Dedifferentiated amniotic fluid mesenchymal stem cell (primary cell): ENCODE measurements around the gene RAI1.

Experiments used
- DNase-seq: peaks from one replicate; pipeline ENCODE4 v3.0.0-alpha.2; 2016; ENCODE audit errors: extremely low spot score

Gene RAI1

DNA sequence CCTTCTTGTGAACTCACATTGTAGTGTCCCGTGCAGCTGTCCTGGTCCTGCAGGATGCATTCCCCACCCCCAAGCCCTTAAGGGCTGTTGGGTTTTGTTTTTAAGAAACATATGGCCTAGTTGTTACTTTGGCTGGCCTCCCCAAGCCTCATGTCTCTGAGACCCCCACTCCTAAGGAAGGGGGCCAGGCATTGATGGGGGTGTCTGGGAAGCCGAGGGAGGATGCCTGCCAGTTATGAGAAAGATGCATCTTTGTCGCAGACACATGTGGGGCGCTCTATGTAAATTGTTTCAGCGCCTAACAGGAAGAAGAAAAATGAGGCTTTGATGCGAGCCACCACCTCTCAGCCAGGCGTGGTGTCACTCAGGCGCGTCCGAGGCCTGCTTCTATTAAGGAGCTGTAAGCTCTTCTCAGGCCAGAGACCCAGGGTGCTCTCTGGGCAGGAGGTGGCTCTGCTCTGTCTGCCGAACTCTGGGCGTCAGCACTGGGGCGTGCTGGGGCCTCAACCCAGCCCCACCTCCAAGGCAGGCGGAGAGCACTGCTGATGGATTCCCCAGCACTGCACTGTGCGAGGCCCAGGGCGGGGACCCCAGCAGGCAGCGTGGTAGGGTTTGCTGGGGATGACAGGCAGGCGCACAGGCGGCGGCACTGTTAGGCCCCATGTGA lies 85.0 kb downstream of the RAI1 start:
- no peak for DNase-seq

DNA sequence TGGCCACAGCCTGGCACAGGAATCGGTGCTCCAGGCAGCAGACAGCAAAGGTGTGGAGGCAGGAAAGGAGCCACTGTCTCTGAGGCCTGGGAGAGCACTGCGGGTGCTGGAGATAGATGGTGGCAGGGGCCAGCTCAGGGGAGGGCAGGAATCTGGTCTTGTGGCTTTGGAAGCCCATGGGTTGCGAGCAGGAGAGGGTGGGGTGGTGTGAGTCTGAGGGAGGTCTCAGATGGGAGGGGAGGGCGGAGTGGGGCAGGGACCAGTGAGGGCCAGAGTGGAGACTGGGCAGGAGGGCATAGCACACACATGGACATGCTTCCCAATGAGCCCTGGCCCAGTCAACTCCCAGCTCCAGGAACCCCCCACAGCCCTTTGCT lies 85.5 kb downstream of the RAI1 start:
- DNase-seq = no peak

DNA sequence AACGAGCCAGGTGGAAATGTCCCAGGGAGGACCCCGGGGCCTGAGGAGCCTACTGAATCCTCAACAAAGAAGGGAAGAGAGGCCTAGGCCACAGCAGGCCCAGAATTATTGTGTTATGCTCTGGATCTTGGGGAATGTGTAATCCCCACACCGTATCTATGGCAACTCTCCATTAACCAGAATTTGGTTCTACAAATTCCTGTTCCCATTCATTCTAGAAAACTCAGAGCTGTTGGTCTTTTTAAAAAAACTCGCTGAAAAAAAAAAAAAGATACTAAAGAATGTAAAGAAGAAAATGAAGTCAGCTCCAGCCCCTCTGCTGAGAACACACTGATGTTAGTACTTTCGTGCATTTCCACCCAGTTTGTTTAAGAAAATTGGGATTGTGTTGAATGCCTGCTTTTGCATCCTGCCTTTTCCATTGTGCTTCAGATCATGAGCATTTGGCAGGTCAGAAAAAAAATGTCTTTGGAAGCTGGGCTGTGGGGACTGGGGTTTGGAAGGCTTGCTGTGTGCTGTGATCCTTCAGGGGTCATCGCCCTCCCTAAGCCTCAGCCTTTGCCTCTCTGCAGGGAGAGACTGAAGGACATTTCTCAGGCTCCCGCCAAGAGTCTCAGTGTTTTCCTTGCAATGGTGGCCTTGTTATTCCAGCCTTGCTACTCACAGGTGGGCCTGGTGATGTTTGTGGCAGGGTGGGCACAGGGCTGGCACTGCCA lies 86.1 kb downstream of the RAI1 start:
- no peak for DNase-seq

DNA sequence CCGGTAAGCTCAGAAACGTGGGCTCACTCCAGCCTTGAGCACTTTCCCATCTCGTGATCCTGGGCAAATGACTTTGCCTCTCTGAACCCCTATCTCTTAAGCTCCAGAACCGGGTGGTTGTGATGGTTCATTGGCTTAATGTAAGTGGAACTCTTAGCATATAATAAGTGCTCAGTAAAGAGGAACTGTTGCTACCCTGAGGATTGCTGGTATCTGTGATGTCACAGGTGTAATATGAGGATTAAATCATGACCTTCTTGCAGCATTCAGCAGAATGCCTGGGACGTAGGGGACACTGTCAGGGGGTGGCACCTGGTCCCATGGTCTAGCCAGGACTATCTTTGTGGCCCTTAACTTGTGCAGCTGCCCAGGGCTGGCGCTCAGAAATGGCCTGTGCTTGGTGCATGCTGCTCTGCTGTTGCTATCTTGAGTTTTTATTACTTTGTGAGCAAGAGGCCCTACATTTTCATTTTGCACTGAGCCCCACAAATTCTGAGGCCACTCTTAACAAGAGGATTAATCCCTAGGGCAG lies 86.7 kb downstream of the RAI1 start:
- DNase-seq = no peak

DNA sequence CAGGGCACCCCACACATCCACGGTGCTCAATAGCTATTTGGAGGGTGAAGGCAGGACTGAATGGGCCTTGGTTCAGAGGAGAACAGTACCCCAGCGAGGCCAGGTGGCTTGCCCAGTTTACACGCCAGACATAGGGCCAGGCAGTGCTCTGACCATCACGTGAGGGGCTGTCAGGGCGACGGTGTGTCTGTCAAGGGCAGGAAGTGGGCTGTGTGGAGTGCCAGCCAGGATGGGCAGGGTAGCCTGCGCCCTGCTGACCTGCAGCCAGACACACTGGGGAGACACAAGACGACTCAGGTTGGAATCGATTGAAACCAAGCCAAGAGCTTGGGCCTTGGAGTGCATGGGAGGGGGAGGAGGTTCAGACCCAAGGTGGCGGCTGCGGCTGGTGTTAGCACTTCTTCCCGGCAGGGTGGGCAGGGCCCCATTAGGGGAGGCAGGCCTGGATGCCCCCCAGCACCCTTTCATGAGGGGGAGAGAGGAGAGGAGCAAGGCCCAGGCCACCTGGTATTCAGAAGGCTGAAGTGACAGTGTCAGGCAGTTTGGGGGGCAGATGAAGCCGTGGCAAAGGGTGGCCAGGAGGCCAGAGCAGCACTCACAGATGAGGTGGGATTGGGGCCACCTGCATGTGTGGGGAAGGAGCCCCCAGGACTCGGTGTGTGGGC lies 87.3 kb downstream of the RAI1 start:
- no peak for DNase-seq

DNA sequence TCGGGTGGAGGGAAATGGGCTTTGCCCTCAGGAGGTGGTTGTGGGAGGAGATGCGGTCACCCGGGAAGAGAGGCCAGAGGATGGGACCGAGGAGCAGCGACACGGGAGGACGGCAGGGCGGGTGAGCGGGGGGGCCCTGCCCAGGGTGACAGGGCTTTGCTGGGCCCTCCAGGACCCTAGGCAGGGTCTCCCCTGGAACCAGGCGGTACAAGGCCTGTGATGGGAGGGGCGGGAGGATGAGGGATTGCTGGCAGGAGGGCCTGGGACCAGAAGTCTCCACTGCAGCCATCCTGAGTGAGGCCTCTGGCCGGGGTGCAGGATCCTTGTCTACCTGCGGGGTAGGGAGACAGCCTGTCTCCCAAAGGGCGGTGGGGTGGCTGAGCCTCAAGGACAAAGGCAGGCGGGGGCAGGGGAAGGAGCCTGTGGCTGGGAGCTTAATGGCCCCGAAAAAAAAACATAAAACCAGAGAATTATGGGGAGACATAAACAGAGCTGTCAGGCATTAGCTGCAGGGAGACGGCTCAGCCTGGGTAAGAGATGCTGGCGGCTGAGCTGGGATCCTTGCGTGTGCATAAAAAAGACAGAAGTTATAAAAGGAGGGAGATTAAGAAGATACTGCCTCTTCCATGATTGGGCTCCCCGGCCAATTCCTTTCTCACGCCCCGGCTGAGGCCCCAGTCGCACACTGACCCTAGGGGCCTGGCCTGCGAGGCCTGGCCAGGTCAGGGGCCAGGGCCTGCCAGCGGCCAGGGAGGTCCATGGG lies 88.8 kb downstream of the RAI1 start:
- no peak for DNase-seq

DNA sequence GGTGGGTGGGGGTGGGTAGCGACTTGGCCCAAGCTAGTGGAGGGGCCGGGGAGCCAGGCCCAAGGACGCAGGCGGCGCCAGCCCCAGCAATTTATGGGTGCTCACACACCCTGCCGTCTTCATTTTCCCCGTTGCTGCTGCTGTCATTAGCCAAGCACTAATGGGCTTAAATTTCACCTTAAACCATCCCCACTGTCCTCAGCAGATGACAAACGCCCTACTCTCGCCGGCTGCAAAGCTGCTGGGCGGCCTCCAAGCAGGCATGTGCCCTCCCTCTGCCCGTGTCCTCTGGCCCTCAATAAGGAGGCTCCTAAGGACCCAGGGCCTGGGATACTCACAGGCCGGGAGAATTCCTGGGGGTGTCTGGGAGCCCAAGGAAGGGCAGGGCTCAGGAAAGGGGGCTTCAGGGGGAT lies 89.4 kb downstream of the RAI1 start:
- no peak for DNase-seq

DNA sequence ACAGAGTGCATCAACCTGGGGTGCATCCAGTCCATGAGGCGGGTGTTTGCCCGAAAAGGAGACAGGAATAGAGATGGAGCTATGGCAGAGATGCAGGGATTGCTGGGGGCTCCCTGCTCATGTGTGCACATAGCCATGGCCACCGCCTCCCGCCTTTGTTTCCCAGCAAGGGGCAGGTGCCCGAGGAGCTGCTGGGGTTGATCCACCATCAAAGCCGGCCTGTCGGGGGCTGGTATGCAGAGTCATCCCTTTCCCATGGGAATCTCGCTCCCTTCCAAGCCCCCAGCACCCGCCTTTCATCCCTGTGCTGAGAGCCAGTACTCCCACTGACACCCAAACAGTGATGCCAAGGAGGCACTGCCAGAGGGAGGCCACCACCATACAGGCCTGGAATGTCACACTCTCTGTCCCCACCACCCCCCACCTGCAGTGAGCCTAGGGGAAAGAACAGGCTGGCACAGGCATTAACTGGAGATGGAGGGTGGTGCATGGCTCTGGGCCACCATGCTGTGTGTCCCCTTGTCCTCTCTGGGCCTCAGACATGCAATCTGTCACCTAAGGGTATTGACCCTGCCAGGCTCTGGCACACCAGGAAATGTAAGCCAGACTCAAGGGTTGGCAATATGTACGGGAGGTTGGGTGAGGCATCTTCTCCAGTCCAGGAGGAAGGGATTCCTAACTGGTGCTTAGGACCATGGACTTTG lies 90.4 kb downstream of the RAI1 start:
- no peak for DNase-seq

DNA sequence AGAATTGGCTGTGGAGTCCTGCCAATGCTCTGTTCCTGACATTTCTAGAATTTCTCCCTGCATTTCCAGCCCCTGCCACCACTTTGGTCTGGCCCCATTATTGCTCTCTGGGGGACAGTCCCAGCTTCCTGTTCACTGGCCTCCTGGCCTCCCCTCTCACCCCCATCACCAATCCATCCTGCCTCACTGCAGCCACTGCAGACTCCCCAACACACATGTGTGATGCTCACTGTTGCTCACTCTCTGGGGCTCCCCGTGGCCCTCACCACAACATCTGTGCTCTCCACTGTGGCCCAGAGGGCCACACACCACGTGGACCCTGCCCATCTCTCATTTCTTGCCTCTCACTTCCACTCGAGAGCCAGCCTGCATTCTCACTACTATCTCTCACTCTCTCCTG lies 91.0 kb downstream of the RAI1 start:
- DNase-seq = no peak

DNA sequence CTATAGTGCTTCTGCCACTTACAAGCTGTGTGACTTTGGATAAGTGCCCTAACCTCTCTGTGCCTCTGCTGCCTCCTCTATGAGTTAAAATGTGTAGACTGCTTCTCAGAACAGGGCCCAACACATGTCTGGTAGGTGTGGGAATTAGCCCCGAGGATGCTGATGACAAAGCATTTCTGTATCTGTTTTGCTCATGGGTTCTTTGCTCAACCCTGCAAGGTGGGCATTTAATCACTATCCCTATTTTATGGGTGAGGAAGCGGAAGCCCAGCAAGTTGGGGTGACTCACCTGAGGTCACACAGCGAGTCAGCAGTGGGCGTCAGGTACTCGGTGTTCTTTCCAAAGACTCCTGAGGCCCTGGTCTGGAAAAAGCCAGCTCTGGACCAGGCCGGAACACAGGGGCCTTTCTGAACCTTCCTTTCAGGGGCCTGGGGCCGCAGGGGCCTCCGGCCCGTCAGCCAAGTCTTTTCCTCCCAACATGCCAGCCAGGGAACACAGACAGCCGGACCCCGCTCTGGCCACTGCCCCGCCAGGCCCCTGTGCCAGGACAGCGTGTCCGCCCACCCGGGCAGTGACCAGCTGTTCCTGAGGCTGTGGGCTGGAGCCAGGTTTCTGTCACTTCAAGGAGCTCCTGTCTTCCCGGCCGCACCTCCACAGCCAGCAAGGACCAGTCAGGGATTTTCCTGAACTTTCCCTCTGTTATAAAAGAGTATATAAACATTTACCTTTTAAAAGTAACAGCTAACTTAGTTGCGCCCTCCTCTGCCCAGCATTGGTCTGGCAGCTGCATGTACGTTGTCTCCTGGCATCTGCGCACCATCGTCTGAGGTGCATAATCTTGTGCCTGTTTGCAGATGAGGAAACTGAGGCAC lies 93.0 kb downstream of the RAI1 start:
- DNase-seq = no peak

DNA sequence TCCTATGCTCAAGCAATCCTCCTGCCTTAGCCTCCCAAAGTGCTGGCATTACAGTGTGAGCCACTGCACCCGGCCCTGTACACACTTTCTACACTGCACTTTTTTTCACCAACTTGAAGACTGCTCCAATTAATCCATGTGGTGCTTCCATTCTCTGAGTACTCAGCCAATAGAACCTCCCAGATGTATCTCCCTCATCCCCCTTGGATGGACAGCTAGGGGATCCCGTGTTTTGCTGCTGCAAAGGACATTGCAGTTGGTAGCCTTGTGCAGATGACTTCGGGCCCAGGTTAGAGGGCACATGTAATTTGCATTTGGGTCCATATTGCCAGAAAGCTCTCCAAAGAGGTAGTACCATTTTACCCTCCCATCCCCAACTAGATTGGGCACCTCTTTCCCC lies 95.6 kb downstream of the RAI1 start:
- no peak for DNase-seq

DNA sequence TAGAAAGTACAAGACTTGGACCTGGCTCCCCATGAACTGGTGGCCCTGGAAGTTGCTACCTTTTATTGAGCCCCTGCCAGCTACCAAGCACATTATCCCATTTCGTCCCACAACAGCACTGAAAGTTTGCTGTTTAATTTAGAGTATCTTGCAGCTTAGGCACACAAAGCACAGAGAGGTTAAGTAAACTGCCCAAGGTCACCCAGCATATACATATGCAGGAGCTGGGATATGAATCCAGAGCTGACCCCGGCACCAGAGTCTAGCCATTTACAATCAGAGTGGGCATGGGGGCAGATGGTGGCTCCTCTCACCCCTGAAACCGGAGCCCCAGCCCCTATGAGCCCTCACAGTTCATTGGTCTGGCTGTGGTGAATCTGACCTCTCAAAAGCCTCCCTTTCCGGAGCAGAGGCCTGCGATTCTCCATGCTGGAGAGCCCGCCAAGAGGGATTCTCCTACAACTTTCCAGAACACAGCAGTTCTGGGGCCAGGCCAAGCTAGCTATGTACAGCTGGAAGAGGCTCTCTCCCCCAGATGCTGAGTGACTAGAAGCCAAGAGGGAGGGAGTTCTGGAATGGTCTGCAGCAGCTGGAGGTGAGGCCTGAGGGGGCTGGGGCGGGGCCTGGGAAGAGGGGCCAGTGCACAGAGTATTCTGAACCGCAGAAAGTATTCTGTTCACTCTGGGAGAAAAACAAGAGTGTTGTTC lies 97.2 kb downstream of the RAI1 start:
- DNase-seq = peak; percentile 22

DNA sequence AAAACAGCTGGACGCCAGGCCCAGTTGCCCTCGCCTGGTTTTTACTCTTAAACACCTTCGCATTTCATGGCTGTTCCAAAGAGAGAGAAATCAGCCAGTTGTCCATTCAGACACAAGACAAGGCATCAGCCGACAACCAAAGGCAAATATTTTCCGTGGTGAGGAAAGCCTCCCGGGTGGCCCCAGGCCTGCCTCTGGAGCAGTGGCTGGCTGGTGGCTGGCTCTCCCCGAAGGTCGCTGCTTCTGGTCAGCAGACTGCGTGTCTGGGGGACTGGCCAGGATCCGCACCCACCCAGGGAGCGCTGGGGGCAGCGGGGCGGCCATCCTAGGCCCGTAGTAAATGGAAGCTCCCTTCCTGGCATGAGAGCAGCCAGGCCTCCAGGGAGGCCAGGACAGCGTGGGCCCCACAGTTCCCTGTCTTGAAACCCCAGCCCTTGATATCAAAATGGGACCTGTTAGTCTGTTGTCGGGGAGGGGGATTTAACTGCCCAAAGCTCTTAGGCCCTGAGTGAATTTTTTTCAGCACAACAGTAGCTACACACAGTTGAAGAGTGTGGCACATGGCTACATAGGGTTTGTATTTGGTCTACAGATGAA lies 97.9 kb downstream of the RAI1 start:
- DNase-seq = no peak

DNA sequence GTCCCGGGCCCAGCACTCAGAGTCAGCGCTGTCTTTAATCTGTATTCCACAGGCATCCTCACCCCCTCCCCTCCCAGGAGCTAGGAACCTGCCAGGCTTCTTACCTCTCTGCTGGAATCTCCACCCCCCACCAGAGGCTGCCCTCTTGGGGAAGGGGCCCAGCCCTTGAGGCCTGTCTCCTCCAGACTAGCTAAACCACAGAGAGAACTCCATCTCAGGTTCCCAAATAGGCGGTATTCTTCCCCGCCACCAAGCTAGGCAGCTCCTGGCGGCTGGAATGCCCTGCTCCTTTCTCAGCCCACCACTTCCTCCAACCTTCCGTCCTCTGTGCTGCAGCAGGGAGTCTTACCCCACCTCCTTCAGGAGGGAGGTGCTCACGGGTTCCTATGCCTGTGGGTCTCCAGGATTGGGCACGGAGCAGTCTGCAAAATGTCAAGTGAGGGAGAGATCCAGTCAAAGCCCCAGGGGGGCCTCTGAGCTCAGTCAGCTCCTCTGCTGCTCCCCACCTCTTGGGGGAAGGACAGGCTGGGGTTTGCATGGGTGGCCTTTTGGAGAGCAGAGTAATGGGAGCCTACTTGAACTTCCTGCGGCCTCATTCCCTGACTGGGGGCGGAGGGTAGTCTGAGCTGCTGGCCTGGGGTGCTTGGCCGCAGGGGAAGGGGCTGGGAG lies 99.8 kb downstream of the RAI1 start:
- no peak for DNase-seq

DNA sequence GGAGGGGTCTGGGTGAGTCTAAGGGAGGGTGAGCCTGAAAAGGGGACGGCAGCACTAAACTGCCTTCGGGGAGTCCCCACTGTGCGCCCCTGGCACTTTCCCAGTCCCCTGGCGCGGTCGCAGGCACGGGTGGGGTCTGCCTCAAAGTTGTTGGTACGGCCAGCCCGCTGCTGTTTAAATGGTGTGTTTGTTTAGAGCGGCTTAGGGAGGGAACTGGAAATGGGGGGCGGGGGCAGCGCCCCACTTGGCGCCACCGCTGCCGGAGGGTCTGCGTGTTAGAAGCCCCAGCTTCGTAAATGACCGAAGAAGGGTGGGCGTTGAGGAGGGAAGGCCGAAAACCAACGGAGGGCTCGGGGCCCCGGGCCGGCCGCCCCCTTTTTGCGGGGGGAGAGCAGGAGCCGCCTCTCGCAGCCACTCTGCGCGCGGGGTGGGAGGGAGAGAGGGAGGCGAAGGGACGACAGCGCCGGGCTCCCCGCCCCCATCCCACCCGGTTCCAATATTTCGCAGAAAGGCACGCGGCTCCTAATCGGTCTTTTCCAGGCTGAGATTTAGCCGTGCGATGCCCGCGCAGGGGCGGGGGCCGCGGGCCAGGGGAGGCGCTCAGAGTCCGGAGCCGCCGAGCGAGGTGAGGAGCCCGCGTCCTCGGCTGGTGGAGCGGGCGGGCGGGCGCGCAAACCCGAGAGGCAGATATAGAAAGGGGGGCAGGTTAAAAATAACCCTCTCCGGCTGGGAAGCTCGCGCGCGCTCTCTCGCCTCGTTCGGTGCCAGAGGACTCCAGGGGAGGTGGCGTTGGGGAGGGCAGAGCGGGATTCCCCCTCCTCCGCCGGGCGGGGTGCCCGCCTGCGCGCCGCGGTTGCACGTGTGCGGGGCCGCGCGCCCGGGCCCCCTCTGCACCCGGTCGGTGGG lies 100.6 kb downstream of the RAI1 start:
- peak; percentile 15 for DNase-seq

DNA sequence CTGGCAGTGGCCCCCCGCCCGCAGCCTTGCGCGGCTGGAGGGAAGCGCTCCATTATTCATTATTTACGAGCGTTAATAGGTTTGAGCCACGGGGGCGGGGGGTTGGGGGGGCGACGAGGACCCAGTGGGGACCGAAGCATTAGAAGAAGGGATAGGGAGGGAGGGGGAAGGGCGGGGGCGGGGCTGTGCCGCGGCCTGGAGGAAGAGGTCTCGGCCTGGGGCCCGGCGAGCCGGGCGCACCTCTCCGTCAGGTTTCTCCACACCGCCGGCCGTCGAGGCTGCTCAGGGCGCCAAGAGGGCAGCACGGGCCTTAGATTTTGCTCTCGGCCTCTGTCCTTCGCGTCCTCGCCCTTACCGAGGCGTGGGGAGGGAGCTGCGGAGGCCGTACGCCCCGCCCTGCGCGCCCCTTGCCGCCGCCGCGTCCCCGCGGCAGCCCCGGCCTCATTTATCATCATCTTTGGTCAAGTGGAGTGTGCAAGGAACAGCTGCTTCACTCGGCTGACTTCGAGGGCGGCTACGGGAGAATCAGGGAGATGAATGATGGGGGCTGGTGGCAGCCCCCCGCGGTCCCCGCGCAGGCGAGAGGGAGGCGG lies 101.4 kb downstream of the RAI1 start:
- no peak for DNase-seq

DNA sequence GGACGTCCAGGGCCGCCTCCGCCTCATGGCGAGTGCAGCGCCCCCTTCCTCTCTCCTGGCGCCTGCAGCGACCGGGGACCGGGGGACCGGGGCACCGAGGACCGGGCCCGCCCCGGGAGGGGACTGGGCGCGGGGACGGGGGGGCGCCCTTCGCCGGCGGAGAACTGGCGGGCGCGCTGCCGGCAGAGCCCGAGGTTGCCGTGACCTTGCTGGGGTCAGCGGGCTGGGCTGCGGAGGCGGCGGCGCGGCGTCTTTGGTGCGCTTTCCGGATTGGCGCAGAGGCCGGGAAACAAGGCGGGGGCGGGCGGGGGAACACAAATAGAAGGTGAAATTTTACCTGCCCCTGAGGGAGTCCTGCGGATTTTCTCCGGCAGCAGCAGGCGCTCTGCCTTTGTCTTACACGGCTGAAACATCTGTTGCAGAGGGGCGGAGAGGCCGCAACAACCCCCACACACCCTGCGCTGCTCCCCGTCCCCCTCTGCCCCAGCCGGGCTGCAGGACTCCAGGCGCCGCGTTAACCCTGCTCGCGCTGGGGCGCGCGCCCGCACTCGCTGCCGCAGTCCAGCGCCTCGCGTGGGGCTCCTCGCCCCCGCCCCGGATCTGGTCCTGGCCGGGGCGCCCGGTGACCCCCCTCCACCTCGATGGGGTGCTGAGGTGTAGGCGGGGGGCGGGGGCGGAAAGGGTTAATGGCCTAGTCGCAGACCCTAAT lies 102.0 kb downstream of the RAI1 start:
- no peak for DNase-seq
